T-helper 17 cell (primary cell): ENCODE measurements around the gene MPND. TPM values are rescaled to one million over a fixed set of nuclear protein-coding genes. Genes with fewer than 3 reads are reported as not detected.

Experiments used
- ATAC-seq: fragments of 150-1000 bp; cut with Tn5 transposase; 2 replicates; pipeline ENCODE4 v1.10.0; 2021; ENCODE audit warnings: mild to moderate bottlenecking, moderate library complexity
- DNase-seq, 3 donors: peaks; one replicate each; pipeline versions ENCODE4 v3.0.0 to v3.0.0-alpha.2; 2020 to 2021
- H3K9me3 ChIP-seq: one replicate; pipeline ENCODE4 v1.7.0; 2013; ENCODE audit warnings: low read length, mild to moderate bottlenecking; ENCODE audit not compliant: control insufficient read depth, poor library complexity, severe bottlenecking
- H3K27ac Mint-ChIP-seq: one replicate; pipeline ENCODE4 v1.8.0; 2022; ENCODE audit warnings: mild to moderate bottlenecking, moderate library complexity, mixed read lengths
- H3K27me3 Mint-ChIP-seq: one replicate; pipeline ENCODE4 v1.8.0; 2022; ENCODE audit warnings: mixed read lengths
- H3K36me3 Mint-ChIP-seq: one replicate; pipeline ENCODE4 v1.8.0; 2022; ENCODE audit warnings: low read depth, mixed read lengths
- H3K4me1 Mint-ChIP-seq: one replicate; pipeline ENCODE4 v1.8.0; 2022; ENCODE audit warnings: mild to moderate bottlenecking, mixed read lengths
- H3K4me3 Mint-ChIP-seq: one replicate; pipeline ENCODE4 v1.8.0; 2022; ENCODE audit warnings: mild to moderate bottlenecking, moderate library complexity, mixed read lengths
- total RNA-seq, 4 donors: library from RNA in 2 of 4; stranded (reverse) in 2 of 4; gene quantifications; one replicate each; pipeline ENCODE4 v1.2.3 and lab custom pipeline; 2022 to 2026

MPND gene
- total RNA-seq, 2 donors from 2014 or later: 13.0 to 15.1 TPM

GRCh38 chr19:4390567-4391305, 47.4 kb downstream of the MPND start:
- peak overlapping the region; percentile 86 for H3K4me3 Mint-ChIP-seq
- H3K27me3 Mint-ChIP-seq: no peaks in the 10 kb centered on the region
- peaks cover 34% of the 10 kb centered on the region for H3K4me1 Mint-ChIP-seq
- ATAC-seq (no peak), DNase-seq (no peak)
- no peaks in the 10 kb centered on the region for H3K9me3 ChIP-seq
- peaks cover 2% of the 10 kb centered on the region for H3K36me3 Mint-ChIP-seq
- peak overlapping the region; percentile 32 for H3K27ac Mint-ChIP-seq

- no peaks in the 10 kb centered on the region for H3K27me3 Mint-ChIP-seq
- H3K4me3 Mint-ChIP-seq: no peak overlapping the region
- DNase-seq (no peak), ATAC-seq (no peak)
- H3K27ac Mint-ChIP-seq: peak overlapping the region; percentile 32
- peaks cover 36% of the 10 kb centered on the region for H3K4me1 Mint-ChIP-seq
- H3K36me3 Mint-ChIP-seq: peaks cover 2% of the 10 kb centered on the region
- no peaks in the 10 kb centered on the region for H3K9me3 ChIP-seq
Measured at GRCh38 chr19:4391306-4391693, 47.9 kb downstream of the MPND start.

DNA sequence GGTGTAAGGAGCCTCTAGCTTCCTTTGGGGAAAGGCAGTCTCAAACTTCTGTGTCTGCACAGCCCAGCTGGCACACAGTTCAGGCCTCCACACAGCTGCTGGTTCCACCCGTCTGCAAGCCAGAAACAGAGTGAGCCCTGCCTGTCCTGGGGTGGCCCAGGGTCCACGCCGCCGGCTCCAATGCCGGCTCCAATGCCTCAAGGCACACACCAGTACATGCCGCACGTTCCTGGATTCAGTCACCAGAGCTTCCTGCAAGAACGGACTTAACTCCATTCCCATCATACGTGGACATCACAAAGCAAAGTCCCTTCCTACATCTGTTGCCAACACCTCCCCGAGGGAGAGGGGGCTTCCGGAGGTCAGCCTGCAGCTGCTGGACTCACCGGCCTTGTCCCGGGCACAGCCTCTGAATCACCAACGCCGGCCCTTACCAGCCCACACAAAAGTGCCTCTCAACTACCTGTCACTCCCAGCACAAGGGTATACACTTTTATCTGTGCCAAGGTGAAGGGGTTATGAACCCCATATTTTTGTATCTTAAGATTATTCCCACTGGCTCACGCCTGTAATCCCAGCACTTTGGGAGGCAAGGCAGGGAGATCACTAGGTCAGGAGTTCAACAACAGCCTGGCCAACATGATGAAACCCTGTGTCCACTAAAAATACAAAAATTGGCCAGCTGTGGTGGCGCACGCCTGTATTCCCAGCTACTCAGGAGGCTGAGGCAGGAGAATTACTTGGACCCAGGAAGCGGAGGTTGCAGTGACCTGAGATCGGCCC, 48.5 kb downstream of the MPND start:
- peak overlapping the region; percentile 47 for H3K4me3 Mint-ChIP-seq
- DNase-seq (no peak), ATAC-seq (no peak)
- H3K27me3 Mint-ChIP-seq: no peaks in the 10 kb centered on the region
- no peak overlapping the region for H3K27ac Mint-ChIP-seq
- peaks cover 2% of the 10 kb centered on the region for H3K36me3 Mint-ChIP-seq
- peaks cover 42% of the 10 kb centered on the region for H3K4me1 Mint-ChIP-seq
- H3K9me3 ChIP-seq: no peaks in the 10 kb centered on the region

DNA sequence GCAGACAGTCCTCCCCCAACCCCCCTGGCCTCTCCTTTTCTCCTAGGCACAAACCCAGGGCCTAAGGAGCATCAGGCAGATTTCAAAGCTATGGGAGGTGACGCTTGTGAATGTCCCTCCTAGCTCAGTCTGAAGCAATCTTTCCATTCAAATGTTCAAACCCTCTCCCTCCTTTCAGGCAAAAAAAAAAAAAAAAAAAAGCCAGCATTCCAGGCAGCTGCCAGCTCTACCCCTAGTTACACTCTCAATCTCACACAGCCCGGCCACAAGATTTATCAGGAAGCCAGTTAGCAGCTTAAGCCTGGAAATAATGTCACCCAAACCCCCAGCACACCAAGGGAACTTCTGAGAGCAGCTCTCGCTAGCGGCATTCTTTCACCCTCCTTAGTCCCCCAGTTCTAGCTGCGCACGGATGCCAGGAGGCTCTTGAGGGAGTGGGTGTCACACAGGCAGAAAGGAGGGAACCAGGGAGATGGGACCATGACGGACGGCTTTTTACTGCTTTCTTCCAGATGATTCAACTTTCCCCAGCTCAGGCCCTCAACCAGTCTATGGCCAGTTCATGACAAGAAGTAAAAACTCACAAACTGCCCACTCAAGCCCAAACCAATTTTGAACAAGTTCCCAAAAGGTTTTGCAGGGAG, 50.7 kb downstream of the MPND start:
- no peaks in the 10 kb centered on the region for H3K9me3 ChIP-seq
- Mint-ChIP-seq H3K4me3 (no peak overlapping the region), H3K27ac (peak overlapping the region; percentile 67), H3K27me3 (no peaks in the 10 kb centered on the region), H3K36me3 (peaks cover 2% of the 10 kb centered on the region), H3K4me1 (peaks cover 47% of the 10 kb centered on the region)
- ATAC-seq (no peak), DNase-seq (no peak)

GRCh38 chr19:4396949-4397783, 53.8 kb downstream of the MPND start:
- H3K27ac Mint-ChIP-seq: no peak overlapping the region
- DNase-seq (no peak), ATAC-seq (no peak)
- no peaks in the 10 kb centered on the region for H3K9me3 ChIP-seq
- peak overlapping the region; percentile 53 for H3K4me3 Mint-ChIP-seq
- no peaks in the 10 kb centered on the region for H3K36me3 Mint-ChIP-seq
- peaks cover 56% of the 10 kb centered on the region for H3K4me1 Mint-ChIP-seq
- no peaks in the 10 kb centered on the region for H3K27me3 Mint-ChIP-seq

- peak in 1 of 3 donors; percentile 15 for DNase-seq
- H3K27me3 Mint-ChIP-seq: no peaks in the 10 kb centered on the region
- peak overlapping the region; percentile 92 for H3K27ac Mint-ChIP-seq
- peaks cover 44% of the 10 kb centered on the region for H3K4me1 Mint-ChIP-seq
- no peaks in the 10 kb centered on the region for H3K9me3 ChIP-seq
- H3K4me3 Mint-ChIP-seq: peak overlapping the region; percentile 95
- no peaks in the 10 kb centered on the region for H3K36me3 Mint-ChIP-seq
- no peak for ATAC-seq
Measured at GRCh38 chr19:4399812-4400134, 56.4 kb downstream of the MPND start.

- Mint-ChIP-seq H3K4me3 (peak within 1 kb of the TSS; percentile 95), H3K4me1 (peaks cover 40% of the 10 kb centered on the region), H3K27me3 (no peaks in the 10 kb centered on the region), H3K27ac (peak within 1 kb of the TSS; percentile 97), H3K36me3 (no peaks in the 10 kb centered on the region)
- DNase-seq (peak; percentile 90 to 94 (median 92)), ATAC-seq (peak; percentile 71)
- no peaks in the 10 kb centered on the region for H3K9me3 ChIP-seq
Measured at GRCh38 chr19:4400135-4400936, 57.0 kb downstream of the MPND start, which contains the start of gene SH3GL1. Gene SH3GL1, minus strand, starts transcription at chr19:4400547. Its CDS starts 179 bp downstream, at chr19:4400368.

DNA sequence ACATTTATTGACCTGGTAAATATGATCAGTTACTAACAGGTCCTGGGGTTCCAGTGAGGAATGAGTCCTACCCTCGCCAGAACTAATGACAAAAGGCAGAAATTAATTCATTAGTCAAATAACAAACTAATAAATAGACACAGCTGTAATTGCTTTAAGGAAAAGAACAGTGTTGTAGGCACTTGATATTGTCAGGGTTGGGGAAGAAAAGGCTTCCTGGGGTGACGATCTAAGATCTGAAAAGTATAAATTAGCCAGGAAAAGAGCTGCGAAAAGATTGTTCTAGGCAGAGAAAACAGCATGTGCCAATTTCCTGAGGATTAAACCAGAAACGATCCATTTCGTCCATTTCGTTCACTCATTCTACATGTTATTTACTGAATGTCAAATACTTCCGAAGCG, 58.4 kb downstream of the MPND start:
- DNase-seq: no peak
- H3K27ac Mint-ChIP-seq: peak overlapping the region; percentile 97
- H3K9me3 ChIP-seq: no peaks in the 10 kb centered on the region
- H3K4me3 Mint-ChIP-seq: peak overlapping the region; percentile 89
- ATAC-seq: no peak
- no peaks in the 10 kb centered on the region for H3K36me3 Mint-ChIP-seq
- H3K4me1 Mint-ChIP-seq: peaks cover 33% of the 10 kb centered on the region
- H3K27me3 Mint-ChIP-seq: no peaks in the 10 kb centered on the region

GRCh38 chr19:4402171-4403004, 59.0 kb downstream of the MPND start, which contains the start of gene CHAF1A:
Gene CHAF1A, plus strand, starts transcription at chr19:4402640. Its CDS starts 123 bp downstream, at chr19:4402763.
- DNase-seq: peak; percentile 97 to 98 (median 98)
- peak within 1 kb of the TSS; percentile 97 for H3K27ac Mint-ChIP-seq
- H3K36me3 Mint-ChIP-seq: no peaks in the 10 kb centered on the region
- H3K4me1 Mint-ChIP-seq: peaks cover 29% of the 10 kb centered on the region
- no peaks in the 10 kb centered on the region for H3K9me3 ChIP-seq
- H3K27me3 Mint-ChIP-seq: no peaks in the 10 kb centered on the region
- peak; percentile 90 for ATAC-seq
- peak within 1 kb of the TSS; percentile 89 for H3K4me3 Mint-ChIP-seq

- H3K27me3 Mint-ChIP-seq: no peaks in the 10 kb centered on the region
- H3K27ac Mint-ChIP-seq: peak overlapping the region; percentile 97
- ATAC-seq: no peak
- no peaks in the 10 kb centered on the region for H3K36me3 Mint-ChIP-seq
- no peak for DNase-seq
- H3K4me3 Mint-ChIP-seq: peak overlapping the region; percentile 89
- no peaks in the 10 kb centered on the region for H3K9me3 ChIP-seq
- peaks cover 26% of the 10 kb centered on the region for H3K4me1 Mint-ChIP-seq
Measured at GRCh38 chr19:4403005-4403761, 59.8 kb downstream of the MPND start.

DNA sequence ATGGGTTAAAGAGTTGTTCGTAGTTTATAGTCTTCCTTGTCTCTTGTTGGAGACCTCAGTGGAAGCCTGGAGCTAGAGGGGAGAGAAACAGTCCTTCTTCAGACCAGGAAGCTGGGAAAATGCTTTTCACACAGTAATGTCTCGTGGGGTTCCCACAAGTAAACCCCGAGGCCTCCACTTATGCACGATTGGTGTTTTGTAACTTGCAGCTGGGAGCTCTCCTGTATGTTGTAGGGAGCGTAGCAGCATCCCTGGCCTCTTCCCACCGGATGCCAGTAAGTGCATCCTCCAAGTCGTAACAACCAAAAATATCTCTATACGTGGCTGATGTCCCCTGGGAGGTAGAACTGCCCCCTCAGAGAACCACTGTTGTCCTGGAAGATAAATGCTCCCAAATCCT, 62.6 kb downstream of the MPND start:
- peaks cover 16% of the 10 kb centered on the region for H3K4me1 Mint-ChIP-seq
- H3K9me3 ChIP-seq: no peaks in the 10 kb centered on the region
- no peak for DNase-seq
- no peak for ATAC-seq
- no peak overlapping the region for H3K27ac Mint-ChIP-seq
- H3K4me3 Mint-ChIP-seq: no peak overlapping the region
- no peaks in the 10 kb centered on the region for H3K36me3 Mint-ChIP-seq
- H3K27me3 Mint-ChIP-seq: no peaks in the 10 kb centered on the region
